ENCODE measurements around the gene ADGRL4.
"Not testable (repeated sequence)": the region's sequence is repeated elsewhere in the genome, so short reads cannot be mapped to it uniquely, and the experiment has no call there.

The ADGRL4 gene

GRCh38 chr1:79006564-79006963, at the start of gene ADGRL4:
TSS of gene ADGRL4 (minus strand) at chr1:79006730. CDS start at chr1:79006654, 76 bp downstream.
- DNase-seq = no peak

- no peak for DNase-seq
Observed at GRCh38 chr1:79055856-79056255, 49.3 kb upstream of the ADGRL4 start.

- no peak for DNase-seq
Observed at GRCh38 chr1:79052829-79053449, 46.4 kb upstream of the ADGRL4 start.

GRCh38 chr1:79044974-79045650, 38.6 kb upstream of the ADGRL4 start:
- DNase-seq = no peak

GRCh38 chr1:79043506-79043905, 37.0 kb upstream of the ADGRL4 start:
- DNase-seq = no peak

GRCh38 chr1:79042539-79042938, 36.0 kb upstream of the ADGRL4 start:
- DNase-seq = no peak

GRCh38 chr1:79042117-79042516, 35.6 kb upstream of the ADGRL4 start:
- DNase-seq = peak; percentile 2

GRCh38 chr1:79041666-79042065, 35.1 kb upstream of the ADGRL4 start:
- no peak for DNase-seq

GRCh38 chr1:79040424-79041082, 34.0 kb upstream of the ADGRL4 start:
- DNase-seq = no peak

GRCh38 chr1:79037085-79037484, 30.6 kb upstream of the ADGRL4 start:
- no peak for DNase-seq

GRCh38 chr1:79012500-79012899, 6.0 kb upstream of the ADGRL4 start:
- DNase-seq = no peak

GRCh38 chr1:79010589-79010988, 4.1 kb upstream of the ADGRL4 start:
- no peak for DNase-seq

- DNase-seq = no peak
Observed at GRCh38 chr1:79005945-79006344, 585 bp downstream of the ADGRL4 start.

GRCh38 chr1:79004916-79005315, 1.6 kb downstream of the ADGRL4 start:
- DNase-seq = no peak

GRCh38 chr1:78996791-78997190, 9.7 kb downstream of the ADGRL4 start:
- no peak for DNase-seq

GRCh38 chr1:78987042-78987441, 19.5 kb downstream of the ADGRL4 start:
- DNase-seq = no peak

- no peak for DNase-seq
Observed at GRCh38 chr1:78980511-78980910, 26.0 kb downstream of the ADGRL4 start.

GRCh38 chr1:78972723-78973122, 33.8 kb downstream of the ADGRL4 start:
- no peak for DNase-seq

- DNase-seq = not testable (repeated sequence)
Observed at GRCh38 chr1:78967091-78967490, 39.4 kb downstream of the ADGRL4 start.

GRCh38 chr1:78958711-78959110, 47.8 kb downstream of the ADGRL4 start:
- DNase-seq = no peak

- no peak for DNase-seq
Observed at GRCh38 chr1:78950826-78951225, 55.7 kb downstream of the ADGRL4 start.

GRCh38 chr1:78949227-78949626, 57.3 kb downstream of the ADGRL4 start:
- DNase-seq = no peak

GRCh38 chr1:78919150-78919549, 87.4 kb downstream of the ADGRL4 start:
- DNase-seq = no peak

- DNase-seq = no peak
Observed at GRCh38 chr1:78918157-78918556, 88.4 kb downstream of the ADGRL4 start.
